Measurements from ENCODE around the gene GSG1L.
"Not testable (repeated sequence)": the region's sequence is repeated elsewhere in the genome, so short reads cannot be mapped to it uniquely, and the experiment has no call there.

Gene GSG1L

DNA sequence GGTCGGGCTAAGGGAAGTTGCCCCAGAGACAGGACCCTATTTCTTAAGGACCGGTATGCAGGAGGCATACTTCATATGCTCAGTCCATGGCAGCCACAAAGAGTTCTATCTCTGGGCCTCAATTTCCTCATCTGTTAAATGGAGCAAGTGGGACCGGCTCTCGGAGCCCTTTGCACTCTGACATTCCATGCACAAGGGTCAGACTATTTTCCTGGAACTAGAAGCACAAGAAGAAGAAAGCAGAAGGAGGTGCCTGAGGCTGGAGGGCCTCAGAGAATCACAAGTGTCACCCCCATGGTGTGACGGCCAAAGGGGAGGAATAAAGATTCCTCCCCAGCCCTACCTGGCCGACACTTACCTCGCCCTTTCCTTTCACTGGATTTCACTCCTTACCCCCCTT is 115.8 kb downstream of the GSG1L start:
- DNase-seq (ENCODE audit: low read depth) = no peak
- H3K4me3 ChIP-seq (ENCODE audit: low read depth, low read length) = no peak overlapping the region
- TF ChIP-seq, protein P1, sequence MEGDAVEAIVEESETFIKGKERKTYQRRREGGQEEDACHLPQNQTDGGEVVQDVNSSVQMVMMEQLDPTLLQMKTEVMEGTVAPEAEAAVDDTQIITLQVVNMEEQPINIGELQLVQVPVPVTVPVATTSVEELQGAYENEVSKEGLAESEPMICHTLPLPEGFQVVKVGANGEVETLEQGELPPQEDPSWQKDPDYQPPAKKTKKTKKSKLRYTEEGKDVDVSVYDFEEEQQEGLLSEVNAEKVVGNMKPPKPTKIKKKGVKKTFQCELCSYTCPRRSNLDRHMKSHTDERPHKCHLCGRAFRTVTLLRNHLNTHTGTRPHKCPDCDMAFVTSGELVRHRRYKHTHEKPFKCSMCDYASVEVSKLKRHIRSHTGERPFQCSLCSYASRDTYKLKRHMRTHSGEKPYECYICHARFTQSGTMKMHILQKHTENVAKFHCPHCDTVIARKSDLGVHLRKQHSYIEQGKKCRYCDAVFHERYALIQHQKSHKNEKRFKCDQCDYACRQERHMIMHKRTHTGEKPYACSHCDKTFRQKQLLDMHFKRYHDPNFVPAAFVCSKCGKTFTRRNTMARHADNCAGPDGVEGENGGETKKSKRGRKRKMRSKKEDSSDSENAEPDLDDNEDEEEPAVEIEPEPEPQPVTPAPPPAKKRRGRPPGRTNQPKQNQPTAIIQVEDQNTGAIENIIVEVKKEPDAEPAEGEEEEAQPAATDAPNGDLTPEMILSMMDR (IDR thresholded peaks at IDR 0.05; ENCODE audit: control insufficient read depth, extremely low read depth, insufficient read depth) = no peak

DNA sequence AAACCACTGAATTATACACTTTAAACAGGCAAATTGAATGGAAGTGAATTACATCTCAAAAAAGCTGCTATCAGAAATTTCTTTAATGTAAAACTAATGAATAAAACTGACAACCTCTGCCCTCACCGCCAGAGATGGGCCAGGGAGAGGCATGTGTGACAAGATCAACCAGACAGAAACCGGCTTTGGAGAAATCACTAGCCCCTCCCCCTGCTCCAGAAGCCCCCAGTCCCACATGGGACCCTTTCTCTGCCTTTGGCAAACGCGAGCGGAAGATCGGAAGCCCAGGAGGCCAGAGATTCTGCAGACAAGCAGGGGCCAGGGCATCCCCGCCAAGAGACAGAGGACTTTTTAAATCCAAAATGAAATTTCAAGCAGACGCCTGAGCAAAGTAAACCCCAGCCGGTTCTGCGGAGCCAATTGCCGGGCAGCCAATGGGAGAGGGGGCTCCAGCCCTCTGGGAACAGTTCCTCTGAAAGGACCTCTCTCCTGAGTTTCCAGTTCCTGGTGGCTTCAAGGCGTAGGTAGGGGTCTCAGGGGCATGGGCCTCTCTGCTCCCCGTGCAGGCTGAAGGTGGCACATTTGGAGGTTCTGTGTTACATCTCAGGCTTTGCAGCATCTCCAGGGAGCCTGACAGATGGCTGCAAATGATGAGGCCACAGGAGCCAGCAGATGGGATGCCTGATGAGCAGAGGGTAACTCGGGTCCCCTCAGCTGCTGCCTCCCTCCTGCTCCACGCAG is 118.1 kb downstream of the GSG1L start:
- TF ChIP-seq, protein P1 (IDR thresholded peaks at IDR 0.05; ENCODE audit: control insufficient read depth, extremely low read depth, insufficient read depth) = no peak
- H3K4me3 ChIP-seq (ENCODE audit: low read depth, low read length) = no peak overlapping the region
- DNase-seq (ENCODE audit: low read depth) = no peak

DNA sequence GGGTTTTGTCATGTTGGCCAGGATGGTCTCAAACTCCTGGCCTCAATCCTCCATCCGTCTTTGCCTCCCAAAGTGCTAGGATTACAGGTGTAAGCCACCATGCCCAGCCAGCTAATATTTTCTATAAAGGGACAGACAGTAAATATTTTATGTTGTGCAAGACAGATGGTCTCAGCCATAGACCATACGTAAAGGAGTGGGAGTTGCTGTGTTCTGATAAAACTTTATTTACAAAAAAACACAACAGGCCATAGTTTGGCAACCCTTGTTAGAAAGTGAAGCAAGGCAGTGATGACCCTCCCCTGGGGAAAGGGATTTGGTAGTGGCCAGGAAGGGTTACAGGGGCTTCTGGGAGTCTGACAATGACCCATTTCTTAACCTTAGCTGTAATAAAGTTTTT is 119.7 kb downstream of the GSG1L start:
- TF ChIP-seq, protein P1 (IDR thresholded peaks at IDR 0.05; ENCODE audit: control insufficient read depth, extremely low read depth, insufficient read depth) = no peak
- no peak overlapping the region for H3K4me3 ChIP-seq (ENCODE audit: low read depth, low read length)

DNA sequence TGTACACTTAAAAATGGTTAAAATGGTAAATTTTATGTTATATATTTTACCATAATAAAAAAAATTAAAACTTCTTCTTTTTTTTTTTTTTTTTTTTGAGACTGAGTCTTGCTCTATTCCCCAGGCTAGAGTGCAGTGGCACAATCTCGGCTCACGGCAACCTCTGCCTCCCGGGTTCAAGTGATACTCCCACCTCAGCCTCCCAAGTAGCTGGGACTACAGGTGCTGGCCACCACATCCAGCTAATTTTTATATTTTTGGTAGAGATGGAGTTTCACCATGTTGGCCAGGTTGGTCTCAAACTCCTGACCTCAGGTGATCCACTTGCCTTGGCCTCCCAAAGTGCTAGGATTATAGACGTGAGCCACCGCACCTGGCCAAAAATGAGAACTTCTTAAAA is 121.4 kb downstream of the GSG1L start:
- not testable (repeated sequence) for DNase-seq (ENCODE audit: low read depth); H3K4me3 ChIP-seq (ENCODE audit: low read depth, low read length)

More for the DNA sequence above, 119.7 kb downstream of the GSG1L start:
- no peak for DNase-seq (ENCODE audit: low read depth)

DNA sequence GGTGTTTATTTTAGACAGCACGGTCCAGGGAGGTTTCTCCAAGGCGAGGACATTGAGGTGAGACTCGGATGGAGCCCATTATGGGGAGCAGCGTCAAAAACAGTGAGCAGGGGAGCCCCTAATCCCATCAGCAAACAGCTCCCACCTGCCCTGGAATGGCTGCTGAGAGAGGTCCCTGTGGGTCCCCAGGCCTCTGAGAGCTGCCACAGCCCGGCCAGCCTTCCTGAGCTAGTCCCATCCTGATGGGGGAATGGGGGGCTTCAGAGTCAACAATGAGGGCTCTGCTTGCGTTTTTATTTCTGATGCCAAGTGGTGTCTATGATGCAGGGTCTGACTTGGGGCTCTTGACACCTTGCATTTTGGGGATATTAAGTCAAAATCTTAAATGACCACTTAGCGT is 128.4 kb downstream of the GSG1L start:
- TF ChIP-seq, protein P1 (IDR thresholded peaks at IDR 0.05; ENCODE audit: control insufficient read depth, extremely low read depth, insufficient read depth) = no peak
- H3K4me3 ChIP-seq (ENCODE audit: low read depth, low read length) = no peak overlapping the region
- no peak for DNase-seq (ENCODE audit: low read depth)

DNA sequence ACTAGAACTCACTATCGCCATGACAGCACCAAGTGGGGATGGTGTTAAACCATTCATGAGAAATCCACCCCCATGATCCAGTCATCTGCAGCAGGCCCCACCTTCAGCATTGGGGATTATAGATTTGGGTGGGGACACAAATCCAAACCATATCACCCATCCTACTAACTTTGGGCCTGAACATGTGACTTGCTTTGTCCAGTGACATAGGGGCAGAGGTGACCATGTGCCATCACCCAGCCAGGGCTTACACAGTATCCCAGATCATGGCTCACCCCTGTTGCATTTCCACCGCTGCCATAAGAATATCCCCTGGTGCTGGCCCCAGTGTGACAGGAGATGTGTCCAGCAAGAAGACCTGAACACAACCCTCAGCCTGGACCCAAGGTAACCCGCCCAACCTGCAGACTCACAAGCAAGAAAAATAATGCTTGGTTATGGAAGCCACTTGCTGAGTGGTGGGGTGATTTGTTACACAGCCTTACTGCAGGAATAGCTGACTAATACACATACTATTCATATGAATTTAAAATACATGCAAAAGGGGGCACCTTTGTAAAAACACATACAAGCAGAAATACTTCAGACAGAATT is 130.9 kb downstream of the GSG1L start:
- TF ChIP-seq, protein P1 (IDR thresholded peaks at IDR 0.05; ENCODE audit: control insufficient read depth, extremely low read depth, insufficient read depth) = no peak
- no peak for DNase-seq (ENCODE audit: low read depth)
- no peak overlapping the region for H3K4me3 ChIP-seq (ENCODE audit: low read depth, low read length)

DNA sequence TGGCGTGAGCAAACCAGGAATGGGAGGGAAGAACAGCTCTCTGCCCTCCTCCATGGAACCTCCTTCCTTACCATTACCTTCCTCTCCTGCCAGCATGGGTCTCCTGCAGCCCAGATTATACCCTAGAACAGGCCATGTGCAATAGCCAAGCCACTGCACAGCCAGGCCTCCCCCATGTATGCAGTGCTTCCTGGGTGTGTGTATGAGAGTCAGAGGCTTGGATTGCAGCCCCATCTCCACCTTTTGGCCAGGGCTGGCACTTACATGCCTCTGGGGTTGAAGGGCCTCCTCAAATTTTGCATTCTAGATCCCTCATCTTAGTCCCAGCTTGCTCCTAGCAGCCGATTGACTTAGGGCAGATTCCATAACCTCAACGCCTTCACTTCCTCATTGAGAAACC is 133.7 kb downstream of the GSG1L start:
- H3K4me3 ChIP-seq (ENCODE audit: low read depth, low read length) = no peak overlapping the region
- DNase-seq (ENCODE audit: low read depth) = no peak
- TF ChIP-seq, protein P1 (IDR thresholded peaks at IDR 0.05; ENCODE audit: control insufficient read depth, extremely low read depth, insufficient read depth) = no peak
